Tibial nerve (tissue), 4 donors: ENCODE results near the gene CDH13.

ENCODE experiments used
- CTCF ChIP-seq, 5 experiments: fragments of 200-600 bp in 3 of 5; fragments of 450-650 bp in 2 of 5; sonication (generic) in 3 of 5; IDR thresholded peaks; one replicate each; pipeline ENCODE4 v1.5.1; 2016 to 2019; ENCODE audit warnings: antibody characterized with exemption in 5 of 5, mild to moderate bottlenecking in 3 of 5, moderate library complexity in 2 of 5
- EP300 ChIP-seq, 2 donors: sonication (generic); formaldehyde crosslinking; IDR thresholded peaks; one replicate each; pipeline ENCODE4 v1.6.1; 2017; ENCODE audit warnings: antibody characterized with exemption in 2 of 2, mild to moderate bottlenecking in 1 of 2
- POLR2A ChIP-seq, 2 donors: fragments of 450-650 bp; IDR thresholded peaks; one replicate each; pipeline ENCODE4 v1.6.1; 2017; ENCODE audit warnings: antibody characterized with exemption in 2 of 2, mild to moderate bottlenecking in 2 of 2, moderate library complexity in 2 of 2

- TF ChIP-seq CTCF (IDR thresholded peaks at IDR 0.05) = no peak
- no peak for TF ChIP-seq EP300 (IDR thresholded peaks at IDR 0.05)
- TF ChIP-seq POLR2A (IDR thresholded peaks at IDR 0.05) = no peak
Measured at GRCh38 chr16:82699260-82699659, 72.5 kb downstream of the CDH13 start.
